Gastroesophageal sphincter (tissue), 3 donors: ENCODE measurements around the gene MSL3B.

Source experiments
- CTCF ChIP-seq, 4 experiments: fragments of 200-600 bp in 2 of 4; fragments of 450-650 bp in 2 of 4; sonication (generic) in 1 of 4; IDR thresholded peaks; one replicate each; pipeline ENCODE4 v1.5.1; 2017 to 2019; ENCODE audit warnings: antibody characterized with exemption in 4 of 4, mild to moderate bottlenecking in 2 of 4, moderate library complexity in 2 of 4
- EP300 ChIP-seq: sonication (generic); formaldehyde crosslinking; IDR thresholded peaks from one replicate; pipeline ENCODE4 v1.6.1; 2017; ENCODE audit warnings: antibody characterized with exemption, mild to moderate bottlenecking
- POLR2A ChIP-seq, 2 donors: fragments of 450-650 bp; IDR thresholded peaks; one replicate each; pipeline ENCODE4 v1.6.1; 2017; ENCODE audit warnings: antibody characterized with exemption in 2 of 2, mild to moderate bottlenecking in 2 of 2, moderate library complexity in 1 of 2

- TF ChIP-seq CTCF (IDR thresholded peaks at IDR 0.05): no peak
- no peak for TF ChIP-seq EP300
- TF ChIP-seq POLR2A (IDR thresholded peaks at IDR 0.05): no peak
These were observed 47.0 kb downstream of the MSL3B start for GRCh38 chr2:233821196-233821595.
